ENCODE measurements around the gene C3orf22.
A peak's percentile ranks its signal among the peaks of the same experiment; 100 is the strongest.

The C3orf22 gene

DNA sequence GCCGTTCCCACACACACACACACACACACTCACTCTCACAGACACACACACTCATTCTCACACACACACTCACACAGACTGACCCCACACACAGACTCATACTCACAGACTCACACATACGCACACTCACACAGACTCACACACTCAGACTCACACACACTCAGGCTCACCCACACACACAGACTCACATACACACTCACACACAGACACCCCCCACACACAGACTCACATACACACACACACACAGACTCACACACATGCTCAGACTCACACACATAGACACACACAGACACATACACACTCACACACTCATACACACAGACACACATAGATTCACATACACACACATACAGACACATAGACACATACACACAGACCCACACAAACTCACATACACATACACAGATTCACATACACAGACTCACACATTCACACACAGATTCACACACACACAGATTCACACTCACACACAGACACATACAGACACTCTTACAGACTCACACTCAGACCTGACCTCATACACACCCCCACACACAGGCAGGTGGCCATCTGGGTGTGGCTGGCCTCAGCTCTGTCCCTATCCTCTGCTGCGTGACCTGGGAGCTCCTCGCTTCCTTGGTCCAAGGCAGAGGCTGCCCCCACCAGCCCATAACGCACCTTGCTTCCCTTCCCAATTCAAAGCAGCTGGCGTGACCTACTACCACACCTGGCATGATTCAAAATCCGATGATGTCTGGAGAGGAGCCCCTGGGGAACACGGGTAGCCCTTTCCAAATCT, 1.9 kb downstream of the C3orf22 start:
- no peak for DNase-seq

DNA sequence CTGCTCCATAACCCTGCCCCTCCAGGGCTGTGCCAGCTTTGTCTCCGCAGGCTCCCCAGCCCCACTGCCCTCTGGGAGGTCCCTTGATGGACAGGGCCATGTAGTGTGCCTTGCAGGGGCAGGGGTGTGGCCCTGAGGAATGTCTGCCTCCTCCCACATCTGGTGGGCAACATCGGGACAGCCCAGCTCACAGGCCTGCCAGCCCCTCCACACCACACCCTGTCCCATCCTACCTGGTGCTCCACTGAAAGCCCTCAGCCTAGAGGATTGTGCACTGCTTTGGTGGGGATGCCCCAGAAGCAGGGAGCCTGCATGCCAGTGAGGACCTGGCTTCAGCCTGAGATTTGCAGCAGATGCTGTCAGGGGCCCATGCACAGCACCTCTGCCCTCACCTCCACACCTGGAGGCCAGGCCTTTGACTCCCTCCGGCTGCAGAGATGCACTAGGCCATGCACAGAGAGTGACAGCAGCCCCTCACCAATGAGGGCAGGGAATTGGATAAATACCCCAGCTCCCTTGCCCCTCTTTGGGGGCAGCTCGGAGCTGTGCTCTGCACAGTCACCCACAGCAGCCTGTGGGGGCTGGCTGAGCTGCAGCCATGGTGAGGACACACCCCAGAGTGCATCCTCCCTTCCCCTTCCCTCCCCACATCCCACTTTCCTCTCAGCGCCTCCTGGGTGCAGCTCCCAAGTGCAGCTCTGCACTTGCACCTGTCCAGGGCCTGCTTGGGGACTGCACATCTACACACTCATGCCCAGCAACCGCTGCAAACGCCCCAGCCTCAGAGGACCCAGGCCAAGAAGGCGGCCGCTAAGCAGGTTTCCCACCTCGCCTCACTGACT, 2.7 kb downstream of the C3orf22 start:
- no peak for DNase-seq

DNA sequence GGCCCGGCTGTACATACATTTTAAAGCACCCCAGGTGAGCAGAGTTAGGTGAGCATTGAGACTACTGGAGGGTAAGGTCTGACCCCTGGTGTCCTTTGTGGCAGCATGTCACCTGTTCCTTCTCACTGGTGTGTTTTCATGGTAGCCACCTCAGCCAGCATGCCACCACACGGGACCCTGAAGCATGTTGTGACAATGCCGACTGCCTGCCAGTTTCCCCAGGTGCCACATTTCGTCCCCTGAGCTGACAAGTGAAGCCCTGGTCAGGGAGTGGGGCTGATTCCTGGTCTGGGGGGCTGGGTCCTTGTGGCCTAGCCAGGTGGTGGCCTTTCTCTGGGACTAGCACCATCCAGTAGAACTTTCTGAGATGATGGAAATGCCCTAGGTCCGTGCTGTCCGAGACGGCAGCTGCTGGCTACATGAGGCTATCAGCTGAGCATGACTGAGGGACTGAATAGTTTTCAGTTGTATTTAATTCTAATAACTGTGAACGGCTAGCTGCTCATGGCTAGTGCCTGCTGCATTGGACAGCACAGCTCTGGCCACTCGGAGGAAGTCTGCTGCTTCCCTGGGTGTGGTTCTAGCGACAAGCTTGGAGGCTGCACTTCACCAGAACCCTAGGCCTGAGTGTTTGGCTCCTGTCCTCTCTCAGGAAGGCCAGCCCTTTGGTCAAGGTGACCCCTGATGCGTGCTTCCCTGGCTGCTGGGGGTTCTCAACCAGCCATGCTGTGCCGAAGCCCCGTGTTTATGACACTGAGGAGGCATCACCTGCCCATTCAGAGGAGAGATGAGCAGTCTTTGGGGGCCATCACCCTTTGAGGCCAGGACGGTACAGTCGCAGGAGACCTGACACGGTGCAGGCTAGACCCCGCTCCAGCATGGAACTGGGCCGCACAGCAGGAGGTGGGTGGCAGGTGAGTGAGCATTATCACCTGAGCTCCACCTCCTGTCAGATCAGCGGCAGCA, 3.9 kb downstream of the C3orf22 start:
- DNase-seq, result no peak

DNA sequence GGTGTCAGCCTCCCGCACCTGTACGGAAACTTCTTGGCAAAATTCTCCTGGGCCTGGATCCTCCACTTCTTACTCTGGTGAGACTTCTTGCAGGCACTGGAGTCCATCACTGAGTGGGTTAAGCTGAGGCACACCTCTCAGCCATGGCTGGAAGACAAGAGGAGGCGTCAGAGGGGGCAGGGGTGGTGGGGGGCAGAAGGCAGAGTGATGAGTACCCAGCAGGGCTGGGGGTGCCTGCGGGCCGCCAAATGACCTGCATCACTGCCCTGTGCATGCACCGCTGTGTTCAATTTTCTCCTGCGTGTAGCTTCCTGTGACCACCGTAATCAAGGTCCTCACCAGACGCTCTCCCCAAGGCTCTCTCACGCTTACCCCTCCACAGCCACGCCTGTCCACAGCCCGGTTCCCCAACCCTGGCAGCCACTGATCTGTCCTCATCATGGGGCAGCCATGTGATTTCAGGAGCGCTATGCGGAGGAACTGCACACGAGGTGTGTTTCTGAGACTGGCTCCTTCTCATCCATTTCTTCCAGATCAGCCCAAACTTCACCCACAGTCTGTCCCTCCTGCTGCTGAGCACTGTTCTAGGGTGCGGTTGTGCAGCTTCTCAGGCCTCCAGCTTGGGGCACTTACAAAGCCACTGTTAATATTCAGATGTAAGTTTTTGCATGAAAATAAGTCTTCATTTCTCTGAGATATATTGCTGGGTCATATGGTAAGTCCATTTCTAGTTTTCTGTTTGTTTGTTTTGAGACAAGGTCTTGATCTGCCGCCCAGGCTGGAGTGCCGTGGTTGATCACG, 5.2 kb downstream of the C3orf22 start:
- no peak for DNase-seq

DNA sequence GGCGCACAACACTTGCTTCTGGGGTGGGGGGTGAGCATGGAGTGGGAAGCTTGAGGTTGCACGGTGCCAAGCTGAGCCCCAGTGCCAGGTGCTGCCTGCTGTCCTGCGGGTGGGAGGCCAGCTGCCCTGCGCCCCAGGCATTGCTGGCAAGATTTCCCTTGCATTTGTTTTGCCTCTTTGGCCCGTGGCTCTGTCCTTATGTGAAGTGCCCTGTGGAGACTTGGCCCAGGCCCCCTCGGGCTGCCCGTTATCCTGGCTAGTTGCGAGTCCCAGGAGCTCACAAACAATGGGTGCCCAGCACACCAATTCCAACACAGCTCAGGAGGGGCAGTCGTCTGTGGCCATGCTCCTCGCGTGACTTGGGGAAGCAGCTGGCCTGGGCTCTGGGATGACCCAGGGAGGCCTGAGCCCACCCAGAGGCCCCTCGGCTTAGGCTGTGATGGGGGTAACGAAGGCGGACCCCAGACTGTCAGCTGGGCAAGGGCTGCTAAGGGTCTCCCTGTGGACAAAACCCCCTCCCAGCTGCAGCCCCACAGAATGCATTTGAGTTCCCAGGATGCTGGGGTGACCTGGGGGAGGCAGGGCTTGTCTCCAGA, 5.9 kb downstream of the C3orf22 start:
- no peak for DNase-seq

DNA sequence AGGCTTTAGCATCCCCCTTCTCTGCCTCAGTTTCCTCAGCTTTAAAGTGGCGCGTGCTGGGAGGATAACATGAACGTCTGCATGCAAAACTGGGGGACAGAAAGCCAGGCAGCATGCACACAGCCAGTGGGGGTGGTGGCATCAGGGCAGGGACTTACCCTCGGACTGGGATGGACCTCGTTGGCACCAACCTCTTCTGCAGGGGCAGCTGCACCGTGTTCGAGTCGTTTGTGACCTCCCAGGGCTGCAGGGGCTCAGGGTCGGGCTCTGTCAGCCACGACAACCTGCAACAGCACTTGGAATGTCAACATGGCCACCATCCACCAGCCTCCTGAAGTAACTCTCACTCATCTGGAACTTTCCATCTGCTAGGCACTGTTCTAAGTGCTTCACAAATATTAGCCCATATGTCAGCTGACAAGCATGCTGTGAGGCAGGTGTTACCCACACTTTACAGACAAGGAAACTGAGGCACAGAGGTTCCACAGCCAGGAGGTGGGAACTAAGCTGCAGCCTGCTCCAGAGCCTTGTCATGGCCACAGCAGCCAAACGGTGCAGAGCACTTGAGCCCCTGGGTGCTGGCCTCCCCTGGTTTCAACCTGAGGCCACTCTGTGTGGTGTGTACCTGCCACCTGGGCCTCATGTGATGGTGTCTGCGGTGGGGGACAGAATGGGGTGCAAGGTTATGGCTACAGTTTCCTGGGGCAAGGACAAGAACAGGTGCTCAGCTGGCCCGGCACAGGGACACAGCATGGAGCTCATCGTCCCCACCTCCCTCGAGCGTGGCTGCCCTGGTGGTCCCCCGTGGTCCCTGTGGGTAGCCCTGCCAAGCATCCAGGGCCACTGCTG, 6.7 kb downstream of the C3orf22 start:
- no peak for DNase-seq

DNA sequence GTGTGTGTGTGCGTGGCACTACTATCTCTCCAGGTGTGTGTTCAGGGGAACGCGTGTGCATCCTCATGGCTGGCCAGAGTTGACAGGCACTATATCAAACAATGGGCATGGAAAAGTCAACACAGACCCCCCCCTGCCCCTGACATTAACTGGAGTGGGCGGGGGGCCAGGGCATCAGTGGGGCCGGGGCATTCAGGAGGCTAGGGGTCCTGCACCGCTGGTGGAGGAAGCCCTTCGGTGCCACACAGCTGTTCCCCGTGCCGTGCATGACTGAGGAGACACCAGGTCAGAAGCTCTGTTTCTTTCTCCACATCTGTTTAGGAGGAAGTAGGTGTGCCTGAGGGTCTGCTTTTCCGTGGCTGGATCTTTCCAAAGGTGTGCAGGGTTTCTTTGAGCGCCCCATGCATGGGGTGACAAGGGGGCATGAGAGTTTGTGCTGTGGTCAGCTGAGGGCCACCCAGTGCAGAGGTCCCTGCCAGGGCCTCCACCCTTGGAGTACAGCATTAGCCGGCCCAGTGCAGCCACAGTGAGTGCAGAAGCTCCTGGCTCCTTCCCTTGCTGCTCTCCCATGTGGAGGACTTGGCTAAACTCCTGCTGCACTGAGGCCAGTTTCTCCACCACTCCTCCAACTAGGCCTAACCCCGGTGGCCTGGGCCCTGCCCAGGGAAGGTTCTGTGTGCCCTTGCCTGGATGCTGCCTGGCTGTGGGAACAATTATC, 7.5 kb downstream of the C3orf22 start:
- no peak for DNase-seq

DNA sequence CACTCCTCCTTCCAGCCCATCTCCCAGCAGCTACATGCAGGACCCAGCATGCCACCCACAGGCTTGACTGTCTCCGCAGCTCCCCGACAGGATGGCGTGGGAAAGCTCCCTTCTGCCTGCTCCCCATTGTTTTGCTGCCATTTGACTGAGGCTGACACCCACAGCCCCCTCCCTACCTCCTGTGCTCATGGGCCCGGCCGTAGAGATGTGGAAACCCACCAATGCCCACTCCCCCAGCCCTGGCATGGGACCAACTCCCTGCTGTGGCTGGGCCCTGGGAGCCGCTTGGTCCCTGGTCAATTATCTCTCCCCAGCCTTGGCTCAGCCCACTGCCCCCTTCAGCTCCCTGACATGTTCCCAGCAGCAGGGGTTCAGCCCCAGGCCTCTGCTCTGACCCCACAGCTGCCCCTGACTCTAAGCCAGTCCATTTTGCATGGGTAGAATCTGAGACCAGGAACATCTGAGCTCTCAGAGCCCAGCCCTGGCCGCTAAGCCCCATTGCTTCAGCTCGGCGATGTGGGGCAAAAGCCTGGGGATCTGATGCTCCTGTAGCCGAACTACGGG, 8.2 kb downstream of the C3orf22 start:
- no peak for DNase-seq

DNA sequence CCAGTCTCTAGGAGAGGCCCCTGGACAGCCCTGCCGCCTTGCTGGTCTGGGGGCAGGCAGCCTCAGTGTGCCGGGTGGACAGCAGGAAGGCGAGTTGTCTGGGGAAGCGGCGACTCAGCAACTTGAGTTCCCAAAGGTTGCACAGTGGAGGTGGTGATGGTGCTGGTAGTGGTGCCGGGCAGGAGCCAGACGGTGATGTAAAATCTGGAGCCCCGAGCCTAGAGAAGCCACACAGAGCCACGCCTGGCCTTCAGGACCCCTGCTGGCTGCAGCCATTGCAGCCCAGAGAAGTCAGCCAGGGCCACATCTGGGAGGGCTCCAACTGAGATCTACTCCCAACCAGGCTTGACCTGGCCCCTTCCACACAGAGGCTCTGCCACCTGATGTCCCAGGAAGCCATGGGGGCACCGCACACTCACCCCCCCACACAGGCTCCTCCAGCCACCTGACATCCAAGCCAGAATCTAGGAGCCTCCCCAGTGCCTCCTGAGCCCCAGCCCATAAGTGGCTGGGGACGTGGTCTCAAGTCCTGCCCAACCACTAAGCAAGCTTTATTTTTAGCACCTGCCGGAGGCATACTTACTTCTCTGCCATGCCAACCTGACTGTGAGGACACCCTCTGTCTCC, 8.8 kb downstream of the C3orf22 start:
- DNase-seq, result no peak

DNA sequence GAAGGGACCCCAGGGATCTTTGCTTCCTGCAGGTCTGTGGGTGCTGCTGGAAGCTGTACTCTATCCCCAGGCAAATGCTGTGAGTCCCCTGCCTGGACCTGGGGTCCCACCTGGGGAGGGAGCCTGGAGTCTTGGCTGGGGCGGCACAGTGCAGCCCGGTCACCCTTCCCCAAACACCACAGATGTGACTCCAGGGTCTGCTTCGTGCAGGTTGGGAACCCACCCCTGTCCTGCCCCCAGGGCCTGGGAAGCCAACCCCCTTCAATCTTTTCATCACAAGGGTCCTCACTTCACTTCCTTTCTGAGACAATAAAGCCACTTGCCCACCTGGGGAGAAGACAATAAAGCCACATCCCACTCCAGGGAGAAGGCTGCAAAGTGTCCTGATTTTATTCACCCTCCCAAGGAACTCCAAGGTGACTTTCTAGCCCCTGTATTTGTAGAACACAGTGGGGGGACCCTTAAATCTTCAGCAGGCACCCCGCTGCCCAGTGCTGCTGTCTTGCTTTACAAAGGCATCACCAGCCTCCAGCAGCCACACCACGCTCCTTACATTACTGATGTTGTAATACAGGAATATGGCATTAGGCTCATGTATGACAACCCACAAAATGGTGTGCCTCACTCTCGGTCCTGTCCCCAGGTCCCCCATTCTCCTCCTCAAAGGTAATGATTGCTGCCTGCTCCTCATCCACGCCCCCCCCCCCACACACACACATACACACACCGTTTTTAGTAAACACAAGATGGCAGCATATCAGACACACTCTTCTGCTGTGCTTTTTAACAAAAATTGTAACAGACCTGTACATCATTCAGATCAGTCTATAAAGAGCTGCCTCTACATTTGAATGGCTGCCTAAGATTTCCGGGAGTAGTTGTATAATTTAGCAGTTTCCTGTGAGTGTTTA, 9.9 kb downstream of the C3orf22 start:
- no peak for DNase-seq

DNA sequence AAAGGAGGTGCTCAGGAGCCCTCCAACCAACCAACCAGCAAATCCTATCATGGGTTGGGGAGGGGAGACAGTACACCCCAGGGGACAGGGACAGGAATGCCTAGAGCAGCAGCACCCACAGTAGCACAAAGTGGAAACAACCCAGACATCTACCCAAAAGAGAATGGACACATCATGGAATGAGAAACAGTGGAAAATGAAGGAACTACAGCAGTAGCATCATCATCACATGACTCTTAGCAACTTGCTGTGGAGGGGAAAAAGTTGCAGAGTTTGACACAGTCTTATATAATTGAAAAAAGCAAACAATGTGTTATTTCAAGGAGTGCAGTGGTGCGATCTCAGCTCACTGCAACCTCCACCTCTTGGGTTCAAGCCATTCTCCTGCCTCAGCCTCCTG, 11.0 kb downstream of the C3orf22 start:
- DNase-seq, result peak; percentile 76 to 88 (median 82)

DNA sequence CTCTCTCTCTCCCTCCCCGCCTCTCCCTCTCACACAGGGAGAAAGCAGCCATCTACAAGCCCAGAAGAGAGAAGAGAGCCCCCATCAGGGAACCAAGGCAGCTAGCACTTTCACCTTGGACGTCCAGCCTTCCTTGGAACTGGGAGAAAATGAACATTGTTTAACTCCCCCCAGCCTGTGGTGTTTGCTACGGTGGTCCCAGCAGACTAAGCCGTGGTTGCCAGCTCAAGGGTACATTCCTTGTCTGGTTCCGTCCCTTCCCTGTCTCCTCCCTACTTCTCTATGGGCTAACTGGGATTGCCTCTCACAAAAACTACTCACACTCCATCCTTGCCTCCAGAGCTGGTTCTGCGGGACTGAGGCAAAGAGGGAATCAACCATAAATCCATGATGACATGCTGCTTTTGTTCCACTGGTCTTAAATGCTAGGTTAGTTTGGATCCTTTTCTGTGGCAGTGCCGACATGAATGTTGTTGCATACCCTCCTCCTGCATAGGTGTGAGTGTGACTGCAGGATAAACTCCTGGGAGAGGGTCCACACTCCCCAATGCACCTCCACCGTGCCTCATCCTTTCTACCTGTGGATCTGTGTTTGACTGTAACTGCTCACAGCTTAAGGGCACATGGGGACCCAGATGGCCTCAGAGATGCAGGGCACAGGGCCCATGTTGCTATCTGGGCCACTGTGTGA, 12.0 kb downstream of the C3orf22 start:
- no peak for DNase-seq

DNA sequence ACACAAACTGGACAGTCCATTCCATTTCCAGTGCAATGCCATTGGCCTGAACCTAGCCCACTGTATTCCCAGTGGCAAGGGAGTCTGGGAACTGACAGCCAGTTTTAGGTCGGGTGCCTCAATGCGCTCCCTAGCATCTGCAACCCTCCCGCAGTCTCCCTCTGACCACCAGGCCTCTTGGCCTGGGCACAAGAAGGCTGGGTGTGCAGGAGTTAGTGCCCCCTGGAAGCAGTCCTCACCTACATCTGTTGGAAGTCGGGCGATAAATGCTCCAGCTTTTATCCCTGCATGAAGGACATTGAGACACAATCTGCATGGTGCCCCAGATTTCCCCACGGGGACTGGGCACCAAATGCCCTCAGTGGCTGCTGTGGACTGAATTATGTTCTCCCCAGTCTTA, 12.7 kb downstream of the C3orf22 start:
- no peak for DNase-seq

DNA sequence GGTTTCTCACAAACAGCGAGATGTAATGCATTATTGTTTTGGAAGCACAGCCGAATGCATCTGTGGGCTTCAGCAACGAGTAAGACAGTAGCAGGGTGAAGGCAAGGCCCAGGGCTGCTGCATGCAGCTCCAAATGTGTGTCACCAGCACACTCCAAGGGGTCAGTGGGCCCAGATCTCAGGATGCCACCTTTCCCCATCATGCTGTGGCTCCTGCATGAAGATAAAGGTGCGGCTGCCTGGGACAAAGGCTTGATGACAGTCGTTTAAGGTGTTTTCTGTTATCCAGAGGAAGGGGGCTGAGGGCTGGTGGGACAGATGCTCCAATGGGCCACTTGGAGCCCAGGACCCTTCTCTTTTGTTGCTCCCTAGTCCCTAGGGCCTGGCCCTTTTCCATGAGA, 13.2 kb downstream of the C3orf22 start:
- no peak for DNase-seq

DNA sequence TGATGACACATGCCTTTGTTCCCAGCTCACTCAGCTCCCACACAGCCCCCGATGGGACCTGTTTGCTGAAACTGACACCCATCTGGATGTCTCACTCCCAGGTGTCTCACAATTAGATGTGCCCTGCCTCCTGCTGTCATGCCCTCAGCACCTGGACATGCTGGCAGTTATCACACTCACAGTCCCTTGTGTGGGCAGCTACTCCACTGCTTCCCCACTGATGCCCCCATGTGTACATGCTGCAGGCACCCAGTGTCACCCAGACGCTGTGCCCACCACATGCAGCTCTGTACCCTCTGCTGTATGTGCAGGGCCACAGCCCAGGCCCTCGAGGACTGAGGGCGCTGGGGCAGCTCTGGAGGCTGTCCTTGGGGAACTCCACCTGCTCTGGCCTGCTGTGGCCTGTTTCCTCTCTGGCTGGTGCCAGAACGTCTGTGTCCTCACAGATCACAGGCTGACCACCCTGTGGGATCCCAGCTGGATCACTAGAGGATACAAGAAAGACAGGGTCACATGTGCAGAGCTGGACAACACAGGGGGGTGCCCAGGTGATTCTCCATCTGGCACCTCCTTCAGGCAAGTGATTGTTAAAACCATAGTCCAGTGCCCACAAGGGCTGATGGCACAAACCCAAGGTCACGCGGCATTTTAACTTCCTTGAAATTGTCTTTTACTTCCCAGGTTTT, 14.0 kb downstream of the C3orf22 start:
- DNase-seq, result no peak

DNA sequence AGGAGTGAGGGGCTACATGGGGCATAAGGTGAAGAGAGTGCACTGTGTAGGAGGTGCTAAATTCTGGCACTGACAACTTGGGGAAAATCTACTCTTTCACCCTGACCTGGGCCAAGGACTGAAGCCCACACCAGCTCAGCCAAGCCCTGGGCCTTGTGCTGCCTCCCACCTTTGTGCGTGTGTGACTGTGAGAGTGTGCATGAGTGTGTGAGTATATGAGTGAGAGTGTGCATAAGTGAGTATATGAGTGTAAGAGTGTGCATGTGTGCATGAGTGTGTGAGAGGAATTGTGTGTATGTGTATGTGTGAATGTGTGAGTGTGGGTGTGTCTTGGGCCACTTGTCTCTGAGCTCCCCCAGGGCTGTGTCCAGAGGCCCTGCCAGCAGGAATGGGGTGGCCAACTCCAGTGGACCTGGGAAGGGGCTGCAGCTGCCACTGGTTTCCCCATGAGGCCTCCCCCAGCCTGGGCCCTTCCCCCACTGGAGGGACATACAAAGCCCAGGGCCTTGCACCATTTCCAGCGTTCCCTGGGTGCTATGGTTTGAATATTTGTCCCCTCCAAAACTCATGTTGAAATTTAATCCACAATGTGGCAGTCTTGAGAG, 15.2 kb downstream of the C3orf22 start:
- DNase-seq, result no peak
